ENCODE results near the gene MPHOSPH9.

MPHOSPH9 gene

GRCh38 chr12:123142518-123142840 is 90.5 kb downstream of the MPHOSPH9 start:
- no peak for DNase-seq
- Histone ChIP-seq H3K36me3 (ENCODE audit: control insufficient read depth, insufficient read depth, low read length) (no peaks in the 10 kb centered on the region), H3K9me3 (ENCODE audit: control insufficient read depth, low read length) (no peaks in the 10 kb centered on the region), H3K27me3 (replicated peaks; ENCODE audit: control insufficient read depth, insufficient read depth, low read length, poor library complexity, severe bottlenecking) (no peaks in the 10 kb centered on the region), H3K4me3 (ENCODE audit: insufficient read depth, low read depth, low read length, poor library complexity, severe bottlenecking) (no peak overlapping the region), H3K4me1 (ENCODE audit: control insufficient read depth, insufficient read depth, low read length, poor library complexity, severe bottlenecking) (no peaks in the 10 kb centered on the region), H3K27ac (ENCODE audit: insufficient read depth, low read length, poor library complexity, severe bottlenecking) (no peak overlapping the region)

DNA sequence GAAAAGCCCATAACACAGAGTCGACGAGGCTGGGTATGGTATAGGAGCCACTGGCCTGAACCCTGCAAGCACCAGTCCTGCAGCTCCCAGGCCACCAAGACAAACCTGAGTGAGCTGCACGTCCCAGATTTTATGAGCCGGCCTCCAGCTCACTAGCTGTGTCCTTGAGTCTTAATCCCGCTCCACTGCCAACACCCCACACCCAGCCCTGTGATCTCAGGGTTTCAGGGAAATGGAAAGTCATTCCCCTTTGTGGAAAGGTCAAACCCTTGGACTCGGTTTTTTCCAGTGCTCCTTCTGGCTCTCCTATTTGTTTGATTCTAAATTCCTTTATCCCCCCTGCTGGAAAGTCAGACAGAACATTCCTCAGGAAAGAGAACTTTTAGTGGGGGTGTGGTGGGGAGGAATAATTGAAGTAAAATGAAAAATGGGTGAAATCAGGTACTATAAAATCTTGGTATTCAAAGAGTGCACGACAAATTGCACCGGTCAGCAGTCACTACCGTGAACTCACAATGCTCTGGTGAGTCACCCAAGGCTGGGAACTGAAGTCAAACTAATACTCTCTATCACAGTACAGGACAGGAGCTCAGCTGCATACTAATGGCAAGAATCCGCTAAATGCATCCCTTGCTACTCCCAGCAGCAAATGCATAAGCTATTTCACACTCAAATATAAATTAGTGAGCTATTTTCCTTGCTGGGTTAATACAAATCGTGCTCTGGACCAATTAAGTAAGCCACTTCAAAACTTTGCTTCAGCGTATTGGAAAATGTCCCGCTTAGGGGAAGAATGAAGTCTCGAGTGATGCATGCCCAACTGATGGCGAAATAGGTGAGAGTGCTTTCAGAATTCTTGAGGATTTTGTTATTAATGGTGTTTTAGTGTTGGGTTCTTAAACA is 91.1 kb downstream of the MPHOSPH9 start:
- no peaks in the 10 kb centered on the region for H3K4me1 ChIP-seq (ENCODE audit: control insufficient read depth, insufficient read depth, low read length, poor library complexity, severe bottlenecking)
- H3K36me3 ChIP-seq (ENCODE audit: control insufficient read depth, insufficient read depth, low read length) = no peaks in the 10 kb centered on the region
- no peak overlapping the region for H3K27ac ChIP-seq (ENCODE audit: insufficient read depth, low read length, poor library complexity, severe bottlenecking)
- DNase-seq = no peak
- no peaks in the 10 kb centered on the region for H3K27me3 ChIP-seq (replicated peaks; ENCODE audit: control insufficient read depth, insufficient read depth, low read length, poor library complexity, severe bottlenecking)
- H3K4me3 ChIP-seq (ENCODE audit: insufficient read depth, low read depth, low read length, poor library complexity, severe bottlenecking) = no peak overlapping the region
- no peaks in the 10 kb centered on the region for H3K9me3 ChIP-seq (ENCODE audit: control insufficient read depth, low read length)

DNA sequence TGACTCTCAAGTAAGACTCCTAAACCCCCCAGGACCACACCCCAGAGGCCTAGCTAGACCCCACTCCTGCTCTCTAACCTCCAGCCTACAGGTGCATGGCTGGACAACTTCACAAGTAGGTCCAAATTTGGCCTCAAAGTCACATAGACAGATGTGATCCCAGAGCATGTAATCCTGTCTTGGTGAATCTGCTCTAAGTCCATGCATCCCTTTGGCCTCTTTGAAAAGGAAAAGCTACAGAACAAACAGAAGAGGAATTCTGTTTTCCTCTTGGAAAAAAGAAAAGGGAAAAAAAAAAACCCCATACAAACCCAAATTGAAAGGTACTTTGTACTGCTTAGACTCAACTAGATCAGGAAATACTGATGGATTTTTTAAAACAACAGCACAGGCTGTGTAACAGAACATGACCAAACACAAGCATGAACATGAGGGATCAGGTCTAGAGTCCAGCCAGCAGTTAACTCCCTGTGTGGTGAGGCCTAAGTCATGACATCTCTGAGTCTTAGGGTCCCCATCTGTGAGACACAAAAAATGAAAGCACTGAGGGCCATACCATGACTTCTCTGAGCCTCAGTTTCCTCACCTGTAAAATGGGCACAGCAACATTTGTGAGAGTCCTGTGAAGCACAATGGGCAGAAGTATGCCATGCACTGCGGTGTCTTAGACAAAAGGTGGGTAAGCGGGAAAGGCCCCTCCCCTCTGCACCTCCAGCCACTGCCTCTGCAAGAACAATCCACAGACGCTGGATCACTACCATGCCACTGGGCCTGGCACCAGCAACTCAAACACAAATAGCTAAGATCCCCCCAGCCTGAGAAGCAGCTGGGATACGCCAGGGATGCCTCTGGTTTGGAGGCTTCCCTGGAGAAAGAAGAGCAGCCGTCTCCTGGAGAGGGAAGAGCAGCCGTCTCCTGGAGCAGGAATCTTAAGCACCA is 92.0 kb downstream of the MPHOSPH9 start:
- Histone ChIP-seq H3K36me3 (ENCODE audit: control insufficient read depth, insufficient read depth, low read length) (no peaks in the 10 kb centered on the region), H3K4me1 (ENCODE audit: control insufficient read depth, insufficient read depth, low read length, poor library complexity, severe bottlenecking) (no peaks in the 10 kb centered on the region), H3K27me3 (replicated peaks; ENCODE audit: control insufficient read depth, insufficient read depth, low read length, poor library complexity, severe bottlenecking) (no peaks in the 10 kb centered on the region), H3K9me3 (ENCODE audit: control insufficient read depth, low read length) (no peaks in the 10 kb centered on the region), H3K27ac (ENCODE audit: insufficient read depth, low read length, poor library complexity, severe bottlenecking) (no peak overlapping the region), H3K4me3 (ENCODE audit: insufficient read depth, low read depth, low read length, poor library complexity, severe bottlenecking) (no peak overlapping the region)
- no peak for DNase-seq

DNA sequence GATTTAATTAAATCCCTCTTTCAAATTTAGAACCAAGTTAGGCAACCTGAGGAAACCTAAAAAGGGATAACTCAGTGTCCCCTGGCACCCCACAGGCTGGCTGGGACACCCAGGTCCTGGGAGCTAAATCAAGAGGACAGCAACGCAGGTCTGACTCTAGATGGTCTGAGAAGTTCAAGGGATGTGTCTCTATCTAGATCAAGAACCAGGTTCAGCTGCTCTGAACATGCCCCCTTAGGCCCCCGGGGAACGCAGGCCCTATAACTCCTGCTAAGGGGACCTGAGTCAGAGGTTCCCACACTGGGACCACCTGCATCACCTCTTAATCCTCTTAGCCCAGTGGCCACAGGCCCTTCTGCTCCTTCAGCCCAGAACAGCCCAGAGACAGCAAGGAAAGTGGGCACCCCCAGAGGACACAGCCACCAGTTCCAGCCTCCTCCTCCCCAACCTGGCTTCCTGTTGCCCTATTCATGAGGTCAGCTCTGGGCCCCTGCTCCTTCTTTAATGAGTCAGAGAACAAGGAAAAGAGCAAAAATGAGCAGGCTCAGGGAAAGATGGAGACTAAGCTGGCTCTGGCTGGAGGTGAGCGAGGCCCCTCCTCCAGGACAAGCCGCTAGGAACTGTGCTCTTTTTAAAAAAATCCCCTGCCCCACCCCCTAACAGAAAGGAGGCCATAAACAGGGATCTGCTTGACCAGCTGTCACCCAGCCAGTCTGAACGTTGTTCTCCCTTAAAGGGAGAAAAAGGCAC is 92.8 kb downstream of the MPHOSPH9 start:
- H3K4me3 ChIP-seq (ENCODE audit: insufficient read depth, low read depth, low read length, poor library complexity, severe bottlenecking) = no peak overlapping the region
- DNase-seq = no peak
- no peaks in the 10 kb centered on the region for H3K27me3 ChIP-seq (replicated peaks; ENCODE audit: control insufficient read depth, insufficient read depth, low read length, poor library complexity, severe bottlenecking)
- no peak overlapping the region for H3K27ac ChIP-seq (ENCODE audit: insufficient read depth, low read length, poor library complexity, severe bottlenecking)
- H3K4me1 ChIP-seq (ENCODE audit: control insufficient read depth, insufficient read depth, low read length, poor library complexity, severe bottlenecking) = no peaks in the 10 kb centered on the region
- no peaks in the 10 kb centered on the region for H3K36me3 ChIP-seq (ENCODE audit: control insufficient read depth, insufficient read depth, low read length)
- H3K9me3 ChIP-seq (ENCODE audit: control insufficient read depth, low read length) = no peaks in the 10 kb centered on the region

- Histone ChIP-seq H3K9me3 (ENCODE audit: control insufficient read depth, low read length) (no peaks in the 10 kb centered on the region), H3K4me3 (ENCODE audit: insufficient read depth, low read depth, low read length, poor library complexity, severe bottlenecking) (no peak overlapping the region), H3K4me1 (ENCODE audit: control insufficient read depth, insufficient read depth, low read length, poor library complexity, severe bottlenecking) (peaks cover 14% of the 10 kb centered on the region), H3K36me3 (ENCODE audit: control insufficient read depth, insufficient read depth, low read length) (no peaks in the 10 kb centered on the region), H3K27ac (ENCODE audit: insufficient read depth, low read length, poor library complexity, severe bottlenecking) (no peak overlapping the region), H3K27me3 (replicated peaks; ENCODE audit: control insufficient read depth, insufficient read depth, low read length, poor library complexity, severe bottlenecking) (no peaks in the 10 kb centered on the region)
- DNase-seq = no peak
Measured at GRCh38 chr12:123135688-123136087, 97.3 kb downstream of the MPHOSPH9 start.

- Histone ChIP-seq H3K27me3 (replicated peaks; ENCODE audit: control insufficient read depth, insufficient read depth, low read length, poor library complexity, severe bottlenecking) (no peaks in the 10 kb centered on the region), H3K4me3 (ENCODE audit: insufficient read depth, low read depth, low read length, poor library complexity, severe bottlenecking) (no peak overlapping the region), H3K9me3 (ENCODE audit: control insufficient read depth, low read length) (no peaks in the 10 kb centered on the region), H3K27ac (ENCODE audit: insufficient read depth, low read length, poor library complexity, severe bottlenecking) (no peak overlapping the region), H3K4me1 (ENCODE audit: control insufficient read depth, insufficient read depth, low read length, poor library complexity, severe bottlenecking) (peaks cover 14% of the 10 kb centered on the region), H3K36me3 (ENCODE audit: control insufficient read depth, insufficient read depth, low read length) (no peaks in the 10 kb centered on the region)
- no peak for DNase-seq
Measured at GRCh38 chr12:123134826-123135225, 98.1 kb downstream of the MPHOSPH9 start.

DNA sequence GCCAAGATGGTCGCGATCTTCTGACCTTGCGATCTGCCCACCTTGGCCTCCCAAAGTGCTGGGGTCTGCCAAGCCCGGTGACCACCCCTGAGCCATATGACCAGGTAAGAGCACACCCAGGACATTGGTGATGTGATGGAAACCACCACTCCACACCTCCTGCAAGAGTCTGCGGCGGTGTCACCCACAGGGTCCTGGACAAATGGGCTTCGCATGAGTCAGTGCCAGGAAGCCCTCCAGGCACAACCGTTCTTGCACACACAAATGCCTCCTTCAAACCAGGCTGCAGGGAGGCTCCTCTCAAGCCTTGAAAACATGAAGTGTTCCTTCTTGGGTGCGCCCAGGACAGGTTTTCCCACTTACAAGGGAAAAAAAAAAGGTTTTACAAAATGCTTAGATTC is 98.7 kb downstream of the MPHOSPH9 start:
- Histone ChIP-seq H3K4me3 (ENCODE audit: insufficient read depth, low read depth, low read length, poor library complexity, severe bottlenecking) (no peak overlapping the region), H3K9me3 (ENCODE audit: control insufficient read depth, low read length) (no peaks in the 10 kb centered on the region), H3K27me3 (replicated peaks; ENCODE audit: control insufficient read depth, insufficient read depth, low read length, poor library complexity, severe bottlenecking) (no peaks in the 10 kb centered on the region), H3K36me3 (ENCODE audit: control insufficient read depth, insufficient read depth, low read length) (no peaks in the 10 kb centered on the region), H3K4me1 (ENCODE audit: control insufficient read depth, insufficient read depth, low read length, poor library complexity, severe bottlenecking) (peaks cover 14% of the 10 kb centered on the region), H3K27ac (ENCODE audit: insufficient read depth, low read length, poor library complexity, severe bottlenecking) (no peak overlapping the region)
- DNase-seq = no peak

DNA sequence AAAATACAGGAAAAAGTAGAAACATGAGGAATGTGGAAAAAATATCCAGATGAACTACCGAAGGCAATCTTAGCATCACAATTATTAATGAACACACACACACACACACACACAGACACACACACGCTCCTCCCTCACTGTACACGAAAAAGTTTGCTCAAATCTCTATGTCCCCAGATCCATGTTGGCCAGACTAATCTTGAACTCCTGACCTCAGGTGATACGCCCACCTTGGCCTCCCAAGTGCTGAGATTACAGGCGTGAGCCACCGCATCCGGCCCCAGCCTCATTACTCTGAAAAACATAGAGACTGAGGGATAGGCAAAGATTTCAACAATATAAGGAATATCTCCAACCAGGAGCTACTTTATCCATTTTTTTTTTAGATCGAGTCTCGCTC is 99.2 kb downstream of the MPHOSPH9 start:
- Histone ChIP-seq H3K36me3 (ENCODE audit: control insufficient read depth, insufficient read depth, low read length) (no peaks in the 10 kb centered on the region), H3K9me3 (ENCODE audit: control insufficient read depth, low read length) (no peaks in the 10 kb centered on the region)
- DNase-seq = no peak

GRCh38 chr12:123132951-123133619 is 99.9 kb downstream of the MPHOSPH9 start:
- Histone ChIP-seq H3K9me3 (ENCODE audit: control insufficient read depth, low read length) (no peaks in the 10 kb centered on the region), H3K27me3 (replicated peaks; ENCODE audit: control insufficient read depth, insufficient read depth, low read length, poor library complexity, severe bottlenecking) (no peaks in the 10 kb centered on the region), H3K4me1 (ENCODE audit: control insufficient read depth, insufficient read depth, low read length, poor library complexity, severe bottlenecking) (peaks cover 14% of the 10 kb centered on the region), H3K36me3 (ENCODE audit: control insufficient read depth, insufficient read depth, low read length) (no peaks in the 10 kb centered on the region), H3K27ac (ENCODE audit: insufficient read depth, low read length, poor library complexity, severe bottlenecking) (no peak overlapping the region), H3K4me3 (ENCODE audit: insufficient read depth, low read depth, low read length, poor library complexity, severe bottlenecking) (no peak overlapping the region)
- no peak for DNase-seq

More for the DNA sequence above, 99.2 kb downstream of the MPHOSPH9 start:
- peaks cover 14% of the 10 kb centered on the region for H3K4me1 ChIP-seq (ENCODE audit: control insufficient read depth, insufficient read depth, low read length, poor library complexity, severe bottlenecking)
- no peak overlapping the region for H3K4me3 ChIP-seq (ENCODE audit: insufficient read depth, low read depth, low read length, poor library complexity, severe bottlenecking)
- no peaks in the 10 kb centered on the region for H3K27me3 ChIP-seq (replicated peaks; ENCODE audit: control insufficient read depth, insufficient read depth, low read length, poor library complexity, severe bottlenecking)
- no peak overlapping the region for H3K27ac ChIP-seq (ENCODE audit: insufficient read depth, low read length, poor library complexity, severe bottlenecking)

Measured in effector memory CD4-positive, alpha-beta T cell (primary cell).